CD4-positive, alpha-beta memory T cell (primary cell): ENCODE data around the gene CHD1. TPM values are rescaled to one million over a fixed set of nuclear protein-coding genes. Genes with fewer than 3 reads are reported as not detected.

ENCODE experiments used
- CTCF ChIA-PET: fragments of 350-600 bp; sonication (Branson Sonifier 250); formaldehyde crosslinking; loops from one replicate; lab custom pipeline; 2021; ENCODE audit warnings: inconsistent platforms; ENCODE audit not compliant: partially characterized antibody; lab: Charles Lee
- POLR2A ChIA-PET: fragments of 350-600 bp; sonication (Branson Sonifier 250); formaldehyde crosslinking; loops from one replicate; lab custom pipeline; 2021; ENCODE audit not compliant: partially characterized antibody; lab: Charles Lee
- DNase-seq, 5 donors: peaks; one replicate each; pipeline versions ENCODE4 v3.0.0 to v3.0.0-alpha.2; 2020 to 2022; ENCODE audit warnings: mixed read lengths in 1 of 5
- H3K27ac ChIP-seq: one replicate; pipeline ENCODE4 v1.7.0; 2013; ENCODE audit warnings: low read depth, low read length
- H3K27me3 ChIP-seq: 2 replicates; pipeline ENCODE4 v1.7.0; 2013; ENCODE audit warnings: mild to moderate bottlenecking, low read length, moderate library complexity; ENCODE audit not compliant: insufficient read depth
- H3K36me3 ChIP-seq: 2 replicates; pipeline ENCODE4 v1.7.0; 2013; ENCODE audit warnings: mild to moderate bottlenecking, low read length, moderate library complexity; ENCODE audit not compliant: insufficient read depth
- H3K4me1 ChIP-seq: 2 replicates; pipeline ENCODE4 v1.7.0; 2013; ENCODE audit warnings: mild to moderate bottlenecking, low read length, moderate library complexity; ENCODE audit not compliant: insufficient read depth
- H3K4me3 ChIP-seq, 2 donors: one replicate each; pipeline ENCODE4 v1.7.0; 2013; ENCODE audit warnings: low read length in 2 of 2, mild to moderate bottlenecking in 1 of 2
- H3K9me3 ChIP-seq, 2 donors: one replicate each; pipeline ENCODE4 v1.7.0; 2013; ENCODE audit warnings: low read length in 2 of 2, control low read depth in 1 of 2; ENCODE audit not compliant: control insufficient read depth in 1 of 2
- H3K27ac Mint-ChIP-seq, 7 donors: one replicate each; pipeline ENCODE4 v1.8.0; 2020 to 2021; ENCODE audit warnings: mixed read lengths in 7 of 7, mild to moderate bottlenecking in 6 of 7, inconsistent platforms in 3 of 7, moderate library complexity in 3 of 7
- H3K27me3 Mint-ChIP-seq, 2 donors: one replicate each; pipeline ENCODE4 v1.8.0; 2020 to 2021; ENCODE audit warnings: mixed read lengths in 2 of 2
- H3K36me3 Mint-ChIP-seq, 2 donors: one replicate each; pipeline ENCODE4 v1.8.0; 2020 to 2021; ENCODE audit warnings: mixed read lengths in 2 of 2, inconsistent platforms in 1 of 2, mild to moderate bottlenecking in 1 of 2
- H3K4me1 Mint-ChIP-seq, 4 donors: one replicate each; pipeline ENCODE4 v1.8.0; 2020 to 2021; ENCODE audit warnings: mixed read lengths in 4 of 4, mild to moderate bottlenecking in 1 of 4
- H3K4me3 Mint-ChIP-seq, 8 donors: one replicate each; pipeline ENCODE4 v1.8.0; 2020 to 2021; ENCODE audit warnings: mixed read lengths in 8 of 8, mild to moderate bottlenecking in 7 of 8, moderate library complexity in 6 of 8, inconsistent platforms in 3 of 8
- H3K9me3 Mint-ChIP-seq, 8 donors: one replicate each; pipeline ENCODE4 v1.8.0; 2020 to 2021; ENCODE audit warnings: mixed read lengths in 8 of 8, mild to moderate bottlenecking in 5 of 8, inconsistent platforms in 3 of 8, moderate library complexity in 1 of 8
- intact Hi-C: fragments of 100-400 bp; cut with micrococcal nuclease; formaldehyde crosslinking; loops from one replicate; pipeline ENCODE4 v1.15.1; 2023
- polyA plus RNA-seq, 2 donors: library from polyadenylated mRNA; unstranded; fragments of 300-500 nt; fragmentation: Illumina TruSeq; gene quantifications; one replicate each; pipeline ENCODE4 v1.2.3, GENCODE V29; 2021
- total RNA-seq, 2 experiments: library from RNA; stranded (reverse); gene quantifications; one replicate each; pipeline ENCODE4 v1.2.3, GENCODE V29; 2021

CHD1 gene
- total and polyA plus RNA-seq, 4 experiments from 2014 or later: 6.6 to 93.9 (median 53.2) TPM

DNA sequence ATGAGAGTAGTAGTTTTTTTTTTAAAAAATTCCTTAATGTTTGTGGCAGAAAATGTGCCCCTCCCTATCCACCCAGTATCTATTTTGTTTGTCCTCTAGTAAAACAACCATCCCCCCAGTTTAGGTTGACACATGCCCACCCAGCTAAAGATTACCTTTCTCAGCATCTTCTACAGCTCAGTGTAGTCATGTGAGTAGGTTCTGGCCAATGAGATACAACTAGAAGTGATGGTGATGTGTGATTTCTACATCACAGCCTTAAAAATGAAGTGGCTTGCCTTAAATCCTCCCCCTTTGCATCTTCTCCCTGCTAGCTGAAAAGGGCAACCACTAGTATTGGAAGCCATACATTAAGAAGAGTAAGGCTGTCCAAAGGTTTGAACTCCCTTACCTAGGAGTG lies 14.9 kb downstream of the CHD1 start:
- H3K9me3 Mint-ChIP-seq: no peaks in the 10 kb centered on the region
- Histone ChIP-seq H3K4me3 (no peak overlapping the region), H3K27ac (no peak overlapping the region), H3K9me3 (no peaks in the 10 kb centered on the region), H3K27me3 (no peaks in the 10 kb centered on the region), H3K4me1 (peaks cover 79% of the 10 kb centered on the region), H3K36me3 (no peaks in the 10 kb centered on the region)
- H3K27ac Mint-ChIP-seq: peak overlapping the region in 5 of 7 donors; percentile 5 to 78 (median 11)
- peaks cover 53 to 87% (median 73%) of the 10 kb centered on the region in 4 donors for H3K4me1 Mint-ChIP-seq
- ChIA-PET POLR2A (interaction anchor here (1.4 to 10.0 kb wide), 3 partner anchors 12 to 124 kb away, joined by 4 to 130 read pairs (median 4); partner anchors contain the start of gene CHD1), CTCF (interaction anchor here (1.0 to 4.0 kb wide), 5 partner anchors 8 to 146 kb away, joined by 3 to 33 read pairs (median 7); no protein-coding TSS in a partner anchor)
- no peaks in the 10 kb centered on the region for H3K27me3 Mint-ChIP-seq
- intact Hi-C loops: no loop called here
- H3K4me3 Mint-ChIP-seq: peak overlapping the region in 2 of 8 donors; percentile 3 to 22
- peaks cover 30 to 60% of the 10 kb centered on the region in 2 donors for H3K36me3 Mint-ChIP-seq
- DNase-seq: no peak

- Mint-ChIP-seq H3K9me3 (no peaks in the 10 kb centered on the region), H3K27me3 (no peaks in the 10 kb centered on the region), H3K36me3 (peaks cover 13 to 42% of the 10 kb centered on the region in 2 donors), H3K4me3 (peak overlapping the region in 2 of 8 donors; percentile 7 to 26), H3K27ac (peak overlapping the region in 4 of 7 donors; percentile 0 to 69 (median 20)), H3K4me1 (peaks cover 50 to 78% (median 64%) of the 10 kb centered on the region in 4 donors)
- H3K27ac ChIP-seq: no peak overlapping the region
- DNase-seq: no peak
- H3K27me3 ChIP-seq: no peaks in the 10 kb centered on the region
- CTCF ChIA-PET: interaction anchor here (1.0 to 4.0 kb wide), 5 partner anchors 10 to 151 kb away, joined by 3 to 33 read pairs (median 5); no protein-coding TSS in a partner anchor
- H3K4me3 ChIP-seq: no peak overlapping the region
- H3K36me3 ChIP-seq: no peaks in the 10 kb centered on the region
- peaks cover 80% of the 10 kb centered on the region for H3K4me1 ChIP-seq
- intact Hi-C loops: no loop called here
- POLR2A ChIA-PET: interaction anchor here (1.4 to 10.0 kb wide), 3 partner anchors 14 to 149 kb away, joined by 4 to 130 read pairs (median 5); partner anchors contain the start of gene CHD1
- H3K9me3 ChIP-seq: no peaks in the 10 kb centered on the region
Measured at GRCh38 chr5:98911280-98912040, 17.3 kb downstream of the CHD1 start.

DNA sequence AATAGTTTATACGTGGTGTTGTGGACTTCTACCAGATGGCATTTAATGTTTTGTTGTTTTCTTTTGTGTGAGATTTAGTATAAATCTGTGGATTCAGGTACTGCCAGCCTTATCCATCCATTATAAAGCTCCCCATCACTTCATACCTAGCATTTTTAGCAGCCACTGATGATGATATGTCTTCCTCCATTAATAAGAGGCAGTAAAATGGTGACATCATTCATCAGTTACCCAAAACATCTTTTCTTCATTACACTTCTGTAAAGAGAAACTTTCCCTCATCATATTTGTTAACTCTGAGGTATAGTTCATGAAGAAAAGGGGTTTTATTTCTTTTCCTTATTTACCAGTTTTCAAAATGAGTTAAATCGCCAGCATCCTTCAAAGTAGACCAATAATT lies 19.4 kb downstream of the CHD1 start:
- Histone ChIP-seq H3K9me3 (no peaks in the 10 kb centered on the region), H3K36me3 (peaks cover 2% of the 10 kb centered on the region), H3K27me3 (no peaks in the 10 kb centered on the region), H3K4me1 (peaks cover 74% of the 10 kb centered on the region), H3K27ac (no peak overlapping the region), H3K4me3 (no peak overlapping the region)
- H3K4me3 Mint-ChIP-seq: peak overlapping the region in 1 of 8 donors; percentile 18
- H3K4me1 Mint-ChIP-seq: peaks cover 51 to 76% (median 63%) of the 10 kb centered on the region in 4 donors
- ChIA-PET CTCF (interaction anchor here (0.6 to 1.3 kb wide), 2 partner anchors 150 to 152 kb away, joined by 3 to 7 read pairs; no protein-coding TSS in a partner anchor), POLR2A (interaction anchor here (1.8 to 10.0 kb wide), 2 partner anchors 16 to 129 kb away, joined by 4 to 130 read pairs; partner anchors contain the start of gene CHD1)
- H3K27ac Mint-ChIP-seq: peak overlapping the region in 5 of 7 donors; percentile 1 to 43 (median 25)
- peaks cover 7 to 39% of the 10 kb centered on the region in 2 donors for H3K36me3 Mint-ChIP-seq
- DNase-seq: no peak
- no peaks in the 10 kb centered on the region for H3K9me3 Mint-ChIP-seq
- H3K27me3 Mint-ChIP-seq: no peaks in the 10 kb centered on the region
- intact Hi-C loops: no loop called here

DNA sequence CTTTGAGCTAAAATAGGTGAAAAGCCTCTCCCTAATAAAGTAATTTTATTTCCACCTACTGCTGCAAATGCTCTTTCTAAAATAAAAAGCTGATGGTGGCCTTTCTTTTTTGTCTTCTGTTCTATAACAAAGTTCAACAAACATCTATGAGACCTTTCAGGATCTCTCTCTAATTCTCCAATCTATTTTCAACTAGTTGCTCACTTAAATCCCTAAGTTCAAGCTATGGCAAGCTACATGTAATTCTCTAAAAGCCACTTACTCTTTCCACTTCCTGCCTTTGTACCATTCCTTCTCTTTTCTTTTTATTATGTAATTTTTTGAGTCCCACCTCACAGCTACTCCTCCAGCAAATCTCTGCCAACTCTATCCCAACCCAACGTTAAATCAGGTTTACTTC lies 20.9 kb downstream of the CHD1 start:
- H3K4me1 Mint-ChIP-seq: peaks cover 43 to 74% (median 55%) of the 10 kb centered on the region in 4 donors
- no peaks in the 10 kb centered on the region for H3K9me3 Mint-ChIP-seq
- peak overlapping the region in 3 of 8 donors; percentile 1 to 5 (median 4) for H3K4me3 Mint-ChIP-seq
- intact Hi-C loops: no loop called here
- Histone ChIP-seq H3K27me3 (no peaks in the 10 kb centered on the region), H3K27ac (no peak overlapping the region), H3K4me1 (peaks cover 62% of the 10 kb centered on the region), H3K36me3 (peaks cover 15% of the 10 kb centered on the region), H3K4me3 (no peak overlapping the region), H3K9me3 (no peaks in the 10 kb centered on the region)
- no peaks in the 10 kb centered on the region for H3K27me3 Mint-ChIP-seq
- H3K36me3 Mint-ChIP-seq: peaks cover 10 to 43% of the 10 kb centered on the region in 2 donors
- CTCF ChIA-PET: interaction anchor here (0.8 to 2.6 kb wide), 8 partner anchors 14 to 157 kb away, joined by 3 to 41 read pairs (median 8); no protein-coding TSS in a partner anchor
- H3K27ac Mint-ChIP-seq: peak overlapping the region; percentile 6 to 73 (median 25)
- POLR2A ChIA-PET: interaction anchor here (1.0 to 10.0 kb wide), 4 partner anchors 18 to 130 kb away, joined by 3 to 130 read pairs (median 5); partner anchors contain the start of gene CHD1
- no peak for DNase-seq

DNA sequence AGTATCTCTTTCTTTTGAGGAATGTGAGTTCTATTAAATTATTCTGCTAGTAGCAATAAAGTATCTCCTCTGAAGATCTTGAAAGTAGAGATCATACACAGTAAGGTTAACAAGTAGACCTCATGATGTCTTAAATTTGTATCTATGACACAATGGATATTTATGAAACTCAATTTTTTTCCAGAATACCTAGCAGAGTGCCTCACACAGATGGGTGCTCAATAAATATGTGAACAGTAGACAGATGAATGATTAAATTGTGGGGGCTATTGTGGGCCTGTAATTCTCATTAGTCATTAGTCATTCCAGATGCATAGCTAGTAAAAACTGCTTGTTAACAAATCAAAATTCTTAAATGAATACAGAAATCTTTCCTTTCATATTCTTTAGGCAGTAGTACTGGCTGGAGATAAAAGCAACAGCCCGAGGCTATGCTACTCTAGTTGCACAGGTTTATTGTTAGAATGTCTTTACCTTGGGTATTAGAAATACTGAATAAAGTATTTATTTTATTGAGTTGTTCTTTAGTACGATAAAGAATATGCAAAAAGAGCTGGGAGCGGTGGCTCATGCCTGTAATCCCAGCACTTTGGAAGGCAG lies 22.0 kb downstream of the CHD1 start:
- Histone ChIP-seq H3K9me3 (no peaks in the 10 kb centered on the region), H3K27ac (no peak overlapping the region), H3K4me3 (no peak overlapping the region), H3K27me3 (no peaks in the 10 kb centered on the region), H3K4me1 (peaks cover 53% of the 10 kb centered on the region), H3K36me3 (peaks cover 20% of the 10 kb centered on the region)
- ChIA-PET POLR2A (interaction anchor here (1.8 to 10.0 kb wide), 2 partner anchors 19 to 131 kb away, joined by 7 to 130 read pairs; partner anchors contain the start of gene CHD1), CTCF (interaction anchor here (0.7 to 2.6 kb wide), 9 partner anchors 15 to 242 kb away, joined by 3 to 41 read pairs (median 6); no protein-coding TSS in a partner anchor)
- no peak for DNase-seq
- Mint-ChIP-seq H3K27me3 (no peaks in the 10 kb centered on the region), H3K27ac (peak overlapping the region in 4 of 7 donors; percentile 13 to 62 (median 57)), H3K4me1 (peaks cover 40 to 66% (median 50%) of the 10 kb centered on the region in 4 donors), H3K9me3 (no peaks in the 10 kb centered on the region), H3K36me3 (peaks cover 16 to 46% of the 10 kb centered on the region in 2 donors), H3K4me3 (peak overlapping the region in 2 of 8 donors; percentile 2 to 9)
- intact Hi-C loops: loop anchor here (1.0 kb wide), 3 partner anchors 20 to 153 kb away; no protein-coding TSS in a partner anchor

GRCh38 chr5:98905857-98906688 lies 22.7 kb downstream of the CHD1 start:
- H3K4me3 Mint-ChIP-seq: peak overlapping the region in 2 of 8 donors; percentile 3 to 11

More at GRCh38 chr5:98905857-98906688, 22.7 kb downstream of the CHD1 start:
- Histone ChIP-seq H3K27ac (no peak overlapping the region), H3K27me3 (no peaks in the 10 kb centered on the region), H3K9me3 (no peaks in the 10 kb centered on the region), H3K36me3 (peaks cover 24% of the 10 kb centered on the region), H3K4me3 (no peak overlapping the region), H3K4me1 (peaks cover 48% of the 10 kb centered on the region)
- H3K9me3 Mint-ChIP-seq: no peaks in the 10 kb centered on the region
- intact Hi-C loops: loop anchor here (1.0 kb wide), 3 partner anchors 21 to 154 kb away; no protein-coding TSS in a partner anchor
- H3K36me3 Mint-ChIP-seq: peaks cover 18 to 41% of the 10 kb centered on the region in 2 donors
- H3K27me3 Mint-ChIP-seq: no peaks in the 10 kb centered on the region
- peak overlapping the region in 6 of 7 donors; percentile 1 to 54 (median 10) for H3K27ac Mint-ChIP-seq
- peaks cover 33 to 58% (median 44%) of the 10 kb centered on the region in 4 donors for H3K4me1 Mint-ChIP-seq
- DNase-seq: peak in 4 of 5 donors; percentile 63 to 69 (median 66)
- ChIA-PET POLR2A (interaction anchor here (0.6 to 10.0 kb wide), 6 partner anchors 19 to 154 kb away, joined by 3 to 130 read pairs (median 14); partner anchors contain the start of gene CHD1), CTCF (interaction anchor here (0.6 to 2.9 kb wide), 10 partner anchors 16 to 155 kb away, joined by 3 to 72 read pairs (median 7); no protein-coding TSS in a partner anchor)
